Erythroblast (primary cell): ENCODE results near the gene GPR82.

Experiments
- GATA1 ChIP-seq: IDR thresholded peaks from 2 replicates; pipeline ENCODE4 v1.6.1; 2011; ENCODE audit warnings: low read depth, mild to moderate bottlenecking, control low read depth, low read length, moderate library complexity
- POLR2A ChIP-seq: IDR thresholded peaks from 2 replicates; pipeline ENCODE4 v1.6.1; 2011; ENCODE audit warnings: mild to moderate bottlenecking, low read length

- TF ChIP-seq POLR2A = no peak
- no peak for TF ChIP-seq GATA1
Observed at GRCh38 chrX:41720125-41720779, 3.7 kb upstream of the GPR82 start.
